ENCODE data around the gene DCHS1.

DNA sequence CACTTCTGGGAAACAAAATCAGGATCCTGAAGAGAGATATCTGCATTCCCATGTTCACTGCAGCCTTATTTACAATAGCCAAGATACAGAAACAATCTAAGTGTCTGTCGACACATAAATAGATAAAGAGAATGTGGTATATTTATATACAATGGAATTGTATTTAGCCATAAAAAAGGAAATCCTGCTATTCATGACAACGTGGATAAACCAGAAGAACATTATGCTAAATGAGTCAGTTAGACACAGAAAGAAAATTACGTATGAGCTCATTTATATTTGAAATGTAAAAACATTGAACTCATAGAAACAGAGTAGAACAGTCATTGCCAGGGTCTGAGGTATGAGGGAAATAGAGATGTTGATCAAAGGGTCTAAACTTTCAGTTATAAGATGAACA lies 21.4 kb upstream of the DCHS1 start:
- TF ChIP-seq, protein P1, sequence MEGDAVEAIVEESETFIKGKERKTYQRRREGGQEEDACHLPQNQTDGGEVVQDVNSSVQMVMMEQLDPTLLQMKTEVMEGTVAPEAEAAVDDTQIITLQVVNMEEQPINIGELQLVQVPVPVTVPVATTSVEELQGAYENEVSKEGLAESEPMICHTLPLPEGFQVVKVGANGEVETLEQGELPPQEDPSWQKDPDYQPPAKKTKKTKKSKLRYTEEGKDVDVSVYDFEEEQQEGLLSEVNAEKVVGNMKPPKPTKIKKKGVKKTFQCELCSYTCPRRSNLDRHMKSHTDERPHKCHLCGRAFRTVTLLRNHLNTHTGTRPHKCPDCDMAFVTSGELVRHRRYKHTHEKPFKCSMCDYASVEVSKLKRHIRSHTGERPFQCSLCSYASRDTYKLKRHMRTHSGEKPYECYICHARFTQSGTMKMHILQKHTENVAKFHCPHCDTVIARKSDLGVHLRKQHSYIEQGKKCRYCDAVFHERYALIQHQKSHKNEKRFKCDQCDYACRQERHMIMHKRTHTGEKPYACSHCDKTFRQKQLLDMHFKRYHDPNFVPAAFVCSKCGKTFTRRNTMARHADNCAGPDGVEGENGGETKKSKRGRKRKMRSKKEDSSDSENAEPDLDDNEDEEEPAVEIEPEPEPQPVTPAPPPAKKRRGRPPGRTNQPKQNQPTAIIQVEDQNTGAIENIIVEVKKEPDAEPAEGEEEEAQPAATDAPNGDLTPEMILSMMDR (IDR thresholded peaks at IDR 0.05) = no peak
- no peak for TF ChIP-seq POLR2A (IDR thresholded peaks at IDR 0.05)

All from ovary (tissue), 3 donors.